T-helper 2 cell treated with Interferon-gamma antibody and Interleukin-4, amounts not matched to agents 100 ng/mL and 5 ng/mL, for 36 hours (primary cell): ENCODE data around the gene FBN1. TPM values are rescaled to one million over a fixed set of nuclear protein-coding genes. Genes with fewer than 3 reads are reported as not detected.

Experiments
- intact Hi-C: fragments of 100-400 bp; cut with micrococcal nuclease; formaldehyde crosslinking; loops from one replicate; pipeline ENCODE4 v1.15.1; 2023
- total RNA-seq: library from RNA; stranded (reverse); gene quantifications from 2 replicates; pipeline ENCODE4 v1.2.3, GENCODE V29; 2022

FBN1 gene
- total RNA-seq, 1 donor from 2014 or later, result 1.1 TPM

DNA sequence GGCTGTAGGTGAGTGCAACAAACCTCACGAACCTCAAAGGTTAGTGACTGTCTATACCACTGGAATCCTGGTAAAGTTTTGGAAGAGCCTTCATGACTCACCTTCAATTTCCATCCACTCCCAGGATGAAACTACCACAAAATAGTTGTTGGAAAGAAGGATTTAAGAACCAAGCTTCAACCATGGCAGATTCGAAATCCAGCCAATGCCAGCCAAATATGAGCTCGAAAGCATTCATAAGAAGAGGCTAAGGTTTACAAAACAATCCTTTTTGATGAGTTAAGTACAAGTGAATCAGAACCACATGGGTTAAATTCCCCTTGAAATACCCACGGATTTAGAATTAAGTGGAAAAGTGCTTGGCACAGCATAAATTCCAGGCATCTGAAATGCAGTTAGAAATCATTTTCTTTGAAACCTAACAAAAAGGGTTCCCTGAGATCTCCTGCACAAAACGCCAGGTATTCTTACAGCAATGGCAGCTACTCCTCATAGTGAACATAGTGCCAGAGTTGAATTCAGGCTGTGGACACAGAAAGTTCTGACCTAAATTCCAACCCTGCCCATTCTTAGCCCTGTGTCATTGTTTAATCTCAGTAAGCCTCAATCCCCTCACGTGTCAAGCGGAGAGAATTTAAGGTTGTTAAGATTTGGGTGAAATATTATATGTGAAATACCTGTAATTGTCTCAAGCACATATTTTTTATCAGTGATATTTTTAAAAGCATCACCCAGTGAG, 89.2 kb downstream of the FBN1 start:
- intact Hi-C loops, result no loop called here

DNA sequence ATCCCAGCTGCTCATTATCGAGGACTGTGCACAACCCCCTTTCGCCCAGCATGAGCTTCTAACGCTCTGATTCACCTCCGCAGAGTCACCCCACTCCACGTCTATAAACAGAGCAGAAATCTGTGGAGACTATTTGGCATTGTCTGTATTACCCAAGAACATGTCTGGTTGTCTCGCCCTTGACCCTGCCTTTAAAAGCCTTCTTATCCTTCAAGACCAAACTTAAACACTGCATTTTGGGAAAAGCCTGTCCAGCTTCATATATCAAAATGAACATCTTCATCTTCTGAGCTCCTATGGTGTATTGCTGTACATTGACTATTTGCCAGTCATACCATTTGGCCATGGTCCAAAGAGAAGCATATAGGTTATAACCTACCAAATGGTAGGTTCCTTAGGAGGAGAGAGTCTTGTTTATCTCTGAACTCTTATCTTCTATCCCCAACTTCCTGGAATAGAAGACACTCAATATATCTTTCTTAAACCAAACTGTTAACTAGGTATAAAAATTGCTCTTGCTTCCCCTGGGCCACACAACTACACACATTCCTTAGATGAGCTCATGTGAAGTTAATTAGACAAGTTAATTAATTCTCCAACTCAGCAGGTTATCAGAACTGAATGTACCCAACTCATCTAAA, 90.1 kb downstream of the FBN1 start:
- intact Hi-C loops, result no loop called here

DNA sequence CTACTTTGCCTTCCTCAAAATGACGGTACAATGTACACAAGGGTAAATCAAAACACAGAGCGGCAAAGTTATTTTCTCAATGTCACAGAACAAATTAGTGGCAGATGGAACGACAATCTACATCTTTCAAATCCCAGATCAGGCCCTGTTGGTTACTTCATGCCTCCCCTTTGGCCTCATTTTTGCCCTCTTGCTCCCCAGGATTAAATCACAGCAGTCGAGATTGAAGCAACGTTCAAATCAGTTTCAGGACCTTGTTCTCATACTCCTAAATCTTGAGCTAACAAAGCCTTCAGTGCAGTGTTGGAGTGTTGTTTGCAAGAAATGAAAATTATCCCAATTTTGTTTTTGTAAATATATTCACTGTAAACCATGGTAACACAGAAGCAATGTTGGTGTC, 91.4 kb downstream of the FBN1 start:
- intact Hi-C loops, result no loop called here

DNA sequence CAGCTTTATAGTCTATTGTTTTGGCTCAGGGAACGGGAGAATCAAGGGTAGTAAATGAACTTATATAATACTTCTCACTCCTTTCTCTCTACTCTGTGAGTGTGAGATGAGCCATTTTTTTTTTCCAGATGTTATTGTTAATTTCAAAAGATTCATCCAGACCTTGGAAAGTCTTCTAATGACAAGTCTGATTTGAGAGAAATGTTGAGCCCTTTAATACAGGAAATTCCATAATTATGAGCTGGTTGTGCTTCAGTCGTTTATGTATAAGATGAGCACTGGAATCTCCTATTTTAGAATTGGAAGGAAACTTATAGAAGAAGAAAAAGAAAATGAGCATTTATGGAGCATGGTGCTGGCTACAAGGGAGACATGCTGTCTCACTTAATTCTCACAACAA, 92.0 kb downstream of the FBN1 start:
- intact Hi-C loops, result no loop called here

DNA sequence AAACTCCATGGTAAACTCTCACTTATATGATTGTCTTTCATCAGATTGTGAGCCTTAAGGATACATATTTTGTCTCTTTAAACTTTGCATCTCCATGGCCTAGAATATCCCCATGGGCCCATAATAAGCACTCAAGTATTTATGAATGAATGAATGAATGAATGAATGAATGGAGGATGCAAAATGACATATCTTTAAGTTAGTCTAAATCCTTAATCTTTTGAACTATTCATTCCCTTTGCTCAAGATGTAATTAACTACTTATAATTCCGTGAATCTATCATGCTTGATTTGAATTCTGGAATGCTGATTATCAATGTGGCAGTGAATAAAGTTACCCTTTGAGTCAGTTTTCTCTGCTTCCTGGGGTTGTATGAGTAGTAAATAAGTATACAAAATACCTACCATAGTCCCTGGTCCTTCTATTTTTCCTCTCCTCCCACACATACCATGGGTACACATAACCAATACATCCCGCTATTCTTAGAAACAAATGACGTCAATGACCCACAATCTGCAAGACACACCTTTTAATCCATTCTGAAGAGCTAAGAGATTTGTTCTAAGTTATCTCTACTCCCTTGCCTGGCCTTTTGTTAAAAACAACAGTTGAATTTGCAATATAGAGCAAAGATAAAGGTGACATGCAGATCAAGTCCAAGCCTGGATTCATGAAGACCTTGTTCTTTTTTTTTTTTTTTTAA, 94.5 kb downstream of the FBN1 start:
- intact Hi-C loops, result no loop called here

DNA sequence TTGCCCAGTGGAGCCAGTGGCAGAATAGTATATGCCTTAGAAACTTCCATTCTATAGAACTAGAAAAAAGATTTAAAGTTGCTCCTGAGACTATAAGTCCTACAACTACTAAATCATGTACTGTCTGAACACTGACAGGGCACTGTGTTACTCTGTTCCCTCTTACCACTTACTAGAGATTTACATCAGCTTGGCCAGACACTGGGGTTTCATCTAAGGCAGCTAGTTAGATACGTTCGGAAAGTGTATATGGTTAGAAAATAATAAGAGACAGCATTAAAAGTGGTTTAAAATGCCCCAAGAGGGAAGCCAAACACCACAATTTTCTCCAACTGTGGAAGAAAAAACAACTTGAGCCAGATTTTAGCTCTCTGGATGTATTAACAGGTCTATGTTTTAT, 97.1 kb downstream of the FBN1 start:
- intact Hi-C loops, result no loop called here

DNA sequence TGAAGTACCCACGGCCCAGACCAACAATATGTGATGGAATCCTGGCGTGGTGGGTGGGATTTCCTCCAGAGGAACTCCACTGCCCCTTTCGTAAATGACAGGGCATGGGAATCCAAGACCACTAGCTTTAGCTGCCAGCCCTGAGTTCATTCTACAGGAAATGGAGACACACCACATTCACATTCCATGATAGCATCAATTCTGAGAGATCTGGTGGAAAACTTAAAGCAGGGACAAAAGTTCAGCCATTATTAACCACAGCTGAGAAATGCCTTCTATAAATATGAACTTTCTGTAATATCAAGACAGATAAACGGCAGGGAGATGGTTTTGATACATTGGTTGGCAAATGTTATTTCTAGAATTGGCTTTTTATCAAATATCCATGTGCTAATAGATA, 98.2 kb downstream of the FBN1 start:
- intact Hi-C loops, result no loop called here

DNA sequence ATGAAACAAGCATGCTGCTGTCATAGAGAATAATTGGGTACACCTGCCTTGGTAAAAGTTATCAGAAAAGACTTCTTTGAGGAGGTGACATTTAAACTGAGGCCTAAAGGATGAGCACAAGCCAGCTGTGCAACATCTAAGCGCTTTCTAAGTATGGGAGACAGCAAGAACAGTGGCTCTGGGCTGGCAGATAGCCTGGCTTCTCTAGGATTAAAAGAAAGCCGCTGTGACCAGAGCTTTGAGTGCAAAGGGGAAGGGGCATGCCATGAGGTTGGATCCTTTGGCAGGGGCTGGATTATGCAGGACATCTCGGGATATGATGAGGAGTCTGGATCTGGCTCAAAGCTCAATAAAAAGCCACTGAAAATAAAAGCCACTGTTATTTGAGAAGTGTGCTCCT, 99.2 kb downstream of the FBN1 start:
- intact Hi-C loops, result no loop called here

DNA sequence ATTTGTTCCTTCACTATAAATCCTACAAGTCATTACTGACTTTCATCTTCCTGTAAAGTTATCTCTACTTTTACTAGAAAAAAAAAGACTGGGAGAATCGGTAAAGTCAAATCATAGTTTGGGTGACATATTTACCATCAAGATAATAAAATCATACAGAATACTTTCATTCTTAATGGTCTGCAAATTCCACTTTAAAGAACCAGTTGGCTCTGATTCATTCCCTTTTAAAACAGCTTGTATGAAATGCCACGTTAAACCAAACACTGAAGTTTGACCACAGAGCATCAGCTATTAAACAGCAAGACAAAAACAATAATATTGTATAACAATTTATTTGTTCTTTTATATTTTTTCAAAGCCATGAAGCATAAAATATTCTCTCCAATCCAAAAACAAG, 100.7 kb downstream of the FBN1 start:
- intact Hi-C loops, result no loop called here

DNA sequence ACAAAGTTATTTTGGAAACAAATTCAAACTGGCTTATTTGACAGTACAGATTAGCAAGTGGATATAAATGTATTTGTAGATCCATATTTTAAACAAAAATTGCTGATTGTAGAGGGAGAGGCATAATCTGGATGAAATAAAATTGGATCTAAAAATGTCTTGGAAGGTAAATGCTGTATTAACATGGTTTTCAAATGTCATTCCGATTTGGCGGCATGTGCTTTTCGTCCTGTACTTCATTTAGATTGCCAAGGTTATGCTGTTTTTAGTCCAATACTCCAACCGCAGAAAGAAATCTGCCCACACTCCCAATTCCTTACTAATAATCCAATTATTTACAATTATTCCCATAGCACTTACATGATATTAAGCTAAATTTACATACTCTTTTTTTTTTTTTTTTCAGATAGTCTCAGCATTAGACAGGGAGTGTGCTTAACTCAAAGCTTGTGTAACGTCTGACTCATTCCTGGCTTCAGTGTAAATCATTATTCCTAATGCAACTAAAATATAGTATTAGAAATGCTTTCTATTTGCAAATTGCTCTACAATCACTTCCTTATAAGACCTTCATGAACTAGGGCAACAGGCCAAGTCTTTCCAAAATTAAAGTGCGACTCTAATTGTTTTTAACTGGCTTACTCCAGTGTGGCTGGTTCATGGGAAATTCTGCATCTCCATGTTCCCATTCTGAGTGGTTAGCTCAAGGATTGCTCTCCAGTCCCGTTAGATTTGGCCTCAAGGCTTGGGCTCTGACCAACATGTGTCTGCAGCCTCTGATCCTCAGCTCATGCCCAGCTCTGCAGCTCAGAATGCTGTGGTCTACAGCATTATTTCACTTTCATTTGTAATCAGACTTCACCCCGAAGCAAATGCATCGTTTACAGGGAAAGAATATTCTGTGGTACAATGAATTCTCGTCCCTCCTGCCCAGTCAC, 103.9 kb downstream of the FBN1 start:
- intact Hi-C loops, result no loop called here

DNA sequence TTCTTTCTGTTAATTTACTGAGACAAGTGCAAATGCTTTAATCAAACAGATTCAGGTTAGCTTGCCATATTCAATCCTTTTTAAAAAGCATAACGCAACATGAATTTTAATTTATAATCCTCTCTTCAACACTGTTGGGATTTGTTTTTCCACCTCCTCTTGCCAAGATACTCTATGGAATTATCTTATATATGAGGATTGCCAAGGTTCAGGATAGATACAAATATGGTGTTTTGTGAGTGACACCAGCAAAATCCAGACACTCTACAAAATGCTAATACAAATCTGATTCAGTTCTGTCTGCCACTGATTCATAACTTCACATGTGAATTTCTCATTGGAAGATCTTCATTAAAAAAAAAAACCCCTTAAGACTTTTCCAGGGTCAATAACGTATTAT, 104.8 kb downstream of the FBN1 start:
- intact Hi-C loops, result no loop called here

DNA sequence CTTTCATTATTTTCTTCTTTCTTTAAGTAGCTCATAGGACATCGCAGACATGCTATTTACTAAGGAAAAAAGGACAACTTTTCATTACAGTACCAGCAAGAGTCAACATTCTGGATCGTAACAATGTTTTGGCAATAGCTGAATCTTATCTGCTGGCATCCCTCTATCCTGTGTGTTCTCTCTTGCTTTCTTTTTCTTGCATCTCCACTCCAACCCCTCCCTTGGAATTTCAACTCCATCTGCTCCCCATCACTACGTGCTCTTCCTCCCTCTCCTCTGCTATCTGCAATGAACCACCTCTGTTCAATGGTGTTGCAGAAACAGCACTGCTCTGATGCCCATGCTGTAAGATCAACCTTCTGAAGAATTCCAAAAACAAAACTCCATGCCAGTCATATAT, 106.6 kb downstream of the FBN1 start:
- intact Hi-C loops, result no loop called here

DNA sequence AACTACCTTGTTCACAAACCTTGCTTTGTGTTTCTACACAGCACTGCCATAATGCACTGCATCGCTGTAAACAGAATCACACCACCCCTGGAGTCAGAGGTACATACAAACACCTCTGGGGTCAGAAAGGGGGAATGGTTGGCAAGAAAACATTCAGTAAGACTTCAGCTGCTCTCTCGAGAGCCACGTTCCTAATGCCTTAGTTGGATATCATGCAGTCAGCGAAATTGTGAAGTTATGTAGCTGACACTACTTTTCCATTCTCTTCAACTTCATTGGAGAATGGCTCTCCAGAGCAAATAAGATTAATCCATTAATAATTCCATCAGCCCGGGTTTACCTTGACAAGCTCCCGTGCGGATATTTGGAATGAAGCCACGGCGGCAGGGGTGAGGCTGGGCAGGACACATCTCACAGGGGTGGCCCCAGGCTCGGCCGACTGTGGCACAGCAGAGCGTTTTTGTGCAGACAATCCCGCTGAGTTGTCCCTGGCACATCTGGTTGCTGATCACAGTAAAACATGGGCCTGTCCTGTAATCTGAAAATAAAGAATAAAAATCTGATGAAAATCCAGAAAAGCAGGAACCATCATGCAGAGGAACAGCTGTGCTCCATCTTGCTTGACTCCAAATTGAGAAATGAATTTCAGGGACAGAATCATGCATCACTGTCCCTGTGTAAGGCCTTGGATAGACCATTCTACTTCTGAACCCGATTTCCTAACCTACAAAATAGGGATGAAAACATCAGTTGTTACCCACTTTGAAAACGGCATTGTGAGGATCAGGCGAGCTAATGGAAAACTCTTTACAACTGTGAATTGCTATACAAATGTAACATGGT, 108.0 kb downstream of the FBN1 start:
- intact Hi-C loops, result no loop called here

DNA sequence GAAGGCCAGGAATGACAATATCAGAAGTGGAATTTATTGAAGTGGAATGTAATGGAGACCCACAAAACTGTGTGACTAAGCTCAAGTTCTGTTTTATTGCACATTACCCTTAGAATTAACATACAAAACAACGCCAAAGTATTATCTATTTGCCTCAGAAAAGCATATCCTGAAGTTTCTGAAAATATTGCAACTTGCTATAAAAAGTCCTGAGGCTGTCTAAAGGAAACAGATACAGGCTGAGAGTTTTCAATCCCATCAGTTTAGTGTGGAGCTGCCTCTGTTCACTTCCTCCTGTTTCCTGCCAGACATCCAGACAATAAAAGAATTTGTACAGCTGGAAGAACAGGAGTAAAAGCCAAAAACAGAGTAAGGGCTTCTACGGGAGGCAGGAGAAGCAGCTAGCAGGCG, 108.8 kb downstream of the FBN1 start:
- intact Hi-C loops, result no loop called here

DNA sequence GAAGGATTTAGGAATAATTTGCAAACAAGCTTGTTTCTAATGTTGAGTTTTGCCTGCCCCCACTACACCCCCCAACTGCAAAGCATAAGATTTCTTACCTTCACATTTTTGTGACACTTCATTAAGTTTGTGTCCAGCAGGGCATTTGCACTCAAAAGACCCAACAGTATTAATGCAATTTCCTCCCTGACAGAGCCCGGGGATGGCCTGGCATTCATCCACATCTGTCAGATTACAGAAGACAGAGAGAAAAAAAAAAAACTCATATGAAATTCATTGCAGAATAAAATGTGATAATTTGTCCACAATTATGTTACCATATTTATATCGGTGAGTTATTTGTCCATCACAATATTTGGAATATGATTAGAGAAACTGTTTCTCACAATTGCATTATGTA, 111.5 kb downstream of the FBN1 start:
- intact Hi-C loops, result no loop called here

DNA sequence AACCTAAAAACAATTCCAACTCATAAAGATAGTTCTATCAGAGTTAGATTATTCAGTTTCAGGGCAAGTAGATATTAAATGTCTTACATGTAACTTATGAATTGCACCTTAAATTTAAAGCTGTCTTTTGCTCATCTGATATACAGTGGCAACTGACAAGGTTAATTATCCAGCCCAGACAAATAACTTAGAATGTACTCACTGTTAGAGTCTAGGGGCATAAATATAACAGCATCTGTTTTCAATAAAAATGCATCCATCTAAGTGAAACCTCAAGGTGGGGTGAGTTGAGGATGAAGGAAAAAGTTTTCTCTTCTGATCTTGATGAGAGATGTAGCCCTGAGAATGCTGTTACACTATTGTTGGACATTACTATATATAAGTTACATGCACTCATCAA, 112.6 kb downstream of the FBN1 start:
- intact Hi-C loops, result no loop called here

DNA sequence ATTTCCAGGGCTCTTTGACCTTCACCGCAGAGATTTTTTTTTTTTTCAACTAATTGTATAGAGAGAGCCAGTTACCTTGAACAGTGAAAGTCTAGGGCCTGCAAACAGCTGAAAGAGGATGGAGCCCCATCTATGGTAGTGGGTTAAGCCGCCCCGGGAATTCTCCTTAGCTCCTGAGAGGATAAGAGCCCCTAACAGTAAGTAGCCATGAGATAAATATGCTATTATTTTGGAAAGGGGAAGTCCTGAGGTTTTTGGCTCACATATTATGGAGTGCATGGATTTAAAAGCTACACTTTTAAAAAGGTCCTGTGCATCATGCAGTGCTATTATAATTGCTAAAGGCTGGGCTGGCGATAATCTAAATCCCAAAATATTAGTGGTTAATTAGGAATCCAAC, 115.0 kb downstream of the FBN1 start:
- intact Hi-C loops, result no loop called here

DNA sequence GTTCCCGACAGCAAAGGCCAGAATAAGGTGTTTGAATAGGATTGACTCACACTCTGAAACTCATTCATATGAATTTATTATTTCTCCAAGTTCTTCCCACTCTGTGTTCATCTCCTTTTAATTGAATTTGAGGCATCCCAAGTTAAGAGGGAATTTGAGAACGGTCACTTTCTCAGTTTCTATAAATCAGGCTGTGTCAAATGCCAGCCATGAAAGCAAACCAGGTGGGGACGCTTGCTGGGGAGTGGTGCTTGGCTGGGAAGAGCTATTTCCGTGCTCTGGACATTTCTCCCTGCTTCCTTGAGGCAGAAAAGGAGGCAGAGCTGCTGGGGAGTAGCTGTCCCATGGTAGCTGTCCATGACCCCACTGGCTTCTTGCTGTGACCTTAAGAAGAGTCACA, 116.6 kb downstream of the FBN1 start:
- intact Hi-C loops, result no loop called here

DNA sequence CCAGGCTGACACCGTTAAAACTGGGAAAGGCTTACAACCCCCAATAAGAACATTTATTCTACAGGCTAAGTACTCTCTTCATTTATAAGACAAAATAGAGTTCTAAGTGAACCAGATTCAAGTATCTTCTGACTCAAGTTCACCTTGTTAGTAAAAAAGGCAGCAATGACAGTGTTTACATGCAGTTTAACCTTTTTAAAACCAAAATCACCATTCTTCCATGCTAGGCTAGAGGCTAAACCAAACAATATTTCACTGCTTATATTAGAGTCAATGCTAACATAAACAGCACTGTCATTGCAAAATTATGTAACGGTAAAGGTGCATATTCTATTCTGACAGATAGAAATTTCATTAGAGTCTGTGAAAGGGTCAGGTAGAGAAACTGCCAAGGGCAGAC, 118.0 kb downstream of the FBN1 start:
- intact Hi-C loops, result no loop called here

DNA sequence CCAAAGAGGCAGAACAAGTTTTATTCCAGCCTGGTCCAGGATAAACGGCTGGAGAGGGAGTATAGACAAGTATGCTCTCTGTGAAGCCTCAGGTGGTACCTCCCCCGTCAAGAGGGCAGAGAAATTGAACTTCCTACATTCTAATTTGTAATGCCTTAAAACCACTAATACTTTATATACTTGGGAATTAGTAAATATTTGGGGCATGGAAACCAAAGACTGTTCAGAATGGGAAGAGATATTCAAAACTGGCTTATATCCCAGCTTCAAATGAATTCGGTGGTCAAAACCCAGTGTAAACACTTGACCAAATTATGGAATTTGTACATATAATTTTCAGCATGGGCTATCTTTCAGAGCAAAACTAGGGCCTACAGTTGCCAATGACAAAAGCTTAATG, 122.6 kb downstream of the FBN1 start:
- intact Hi-C loops, result no loop called here

DNA sequence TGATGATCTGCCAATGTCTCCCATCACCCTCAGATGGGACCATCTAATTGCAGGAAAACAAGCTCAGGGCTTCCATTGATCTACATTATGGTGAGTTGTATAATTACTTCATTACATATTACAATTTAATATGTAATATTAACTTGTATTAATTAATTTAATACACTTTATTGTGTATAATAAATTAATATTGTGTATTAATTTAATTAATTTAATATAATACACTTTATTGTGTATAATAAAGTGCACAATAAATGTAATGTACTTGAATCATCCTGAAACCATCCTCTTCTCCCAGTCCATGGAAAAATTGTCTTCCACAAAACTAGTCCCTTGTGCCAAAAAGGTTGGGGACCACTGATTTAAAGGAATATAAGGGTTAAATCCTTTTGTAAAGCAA, 123.4 kb downstream of the FBN1 start:
- intact Hi-C loops, result no loop called here
